Stimulated activated CD4-positive, alpha-beta T cell treated with anti-CD3 and anti-CD28 coated beads, TNF-alpha, amount 100 ng/mL, for 24 hours (primary cell): ENCODE results near the gene DYRK3.
"Not testable (repeated sequence)": the region's sequence is repeated elsewhere in the genome, so short reads cannot be mapped to it uniquely, and the experiment has no call there.

ENCODE experiments used
- DNase-seq, 3 experiments: peaks; one replicate each; pipeline ENCODE4 v3.0.0-alpha.2; 2020; ENCODE audit warnings: low read depth in 3 of 3

DYRK3 gene

DNA sequence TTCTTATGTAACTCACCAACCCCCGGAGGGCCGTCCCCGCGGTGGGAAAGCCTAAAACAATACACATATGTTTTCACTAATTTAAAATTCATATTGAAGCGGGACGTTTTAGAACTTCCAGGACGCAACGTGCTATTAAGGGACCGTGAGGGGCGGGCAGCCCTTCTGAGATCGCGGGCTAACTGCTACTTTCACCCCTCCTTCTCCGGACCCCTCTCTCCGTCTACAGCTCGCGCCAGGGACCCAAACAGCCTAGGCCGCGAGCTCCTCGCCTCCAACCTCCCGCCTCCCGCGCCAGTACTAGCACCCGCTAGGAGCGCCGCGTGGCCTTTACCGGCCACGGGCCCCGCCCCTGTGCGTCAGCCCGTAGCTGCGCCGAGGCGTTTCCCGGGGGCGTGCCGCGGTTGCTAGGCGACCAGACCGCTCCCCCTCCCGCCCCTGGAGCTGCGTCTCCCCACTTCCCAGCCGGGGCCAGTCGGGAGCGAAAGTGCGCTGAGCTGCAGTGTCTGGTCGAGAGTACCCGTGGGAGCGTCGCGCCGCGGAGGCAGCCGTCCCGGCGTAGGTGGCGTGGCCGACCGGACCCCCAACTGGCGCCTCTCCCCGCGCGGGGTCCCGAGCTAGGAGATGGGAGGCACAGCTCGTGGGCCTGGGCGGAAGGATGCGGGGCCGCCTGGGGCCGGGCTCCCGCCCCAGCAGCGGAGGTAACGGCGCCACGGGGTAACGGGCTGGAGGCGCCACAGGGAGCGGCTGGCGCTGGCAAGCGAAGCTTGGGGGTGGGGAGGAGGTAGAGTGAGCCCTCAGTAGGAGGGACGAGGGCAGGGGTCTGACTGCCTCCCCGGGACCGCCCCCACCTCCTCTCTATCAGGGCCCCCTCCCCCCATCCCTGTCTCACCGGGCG lies at the start of gene DYRK3:
DYRK3 (plus strand) TSS at position 457 of the 898 bp plus-strand sequence; CDS start at position 625, 168 bp downstream.
- peak; percentile 81 to 93 (median 87) for DNase-seq

DNA sequence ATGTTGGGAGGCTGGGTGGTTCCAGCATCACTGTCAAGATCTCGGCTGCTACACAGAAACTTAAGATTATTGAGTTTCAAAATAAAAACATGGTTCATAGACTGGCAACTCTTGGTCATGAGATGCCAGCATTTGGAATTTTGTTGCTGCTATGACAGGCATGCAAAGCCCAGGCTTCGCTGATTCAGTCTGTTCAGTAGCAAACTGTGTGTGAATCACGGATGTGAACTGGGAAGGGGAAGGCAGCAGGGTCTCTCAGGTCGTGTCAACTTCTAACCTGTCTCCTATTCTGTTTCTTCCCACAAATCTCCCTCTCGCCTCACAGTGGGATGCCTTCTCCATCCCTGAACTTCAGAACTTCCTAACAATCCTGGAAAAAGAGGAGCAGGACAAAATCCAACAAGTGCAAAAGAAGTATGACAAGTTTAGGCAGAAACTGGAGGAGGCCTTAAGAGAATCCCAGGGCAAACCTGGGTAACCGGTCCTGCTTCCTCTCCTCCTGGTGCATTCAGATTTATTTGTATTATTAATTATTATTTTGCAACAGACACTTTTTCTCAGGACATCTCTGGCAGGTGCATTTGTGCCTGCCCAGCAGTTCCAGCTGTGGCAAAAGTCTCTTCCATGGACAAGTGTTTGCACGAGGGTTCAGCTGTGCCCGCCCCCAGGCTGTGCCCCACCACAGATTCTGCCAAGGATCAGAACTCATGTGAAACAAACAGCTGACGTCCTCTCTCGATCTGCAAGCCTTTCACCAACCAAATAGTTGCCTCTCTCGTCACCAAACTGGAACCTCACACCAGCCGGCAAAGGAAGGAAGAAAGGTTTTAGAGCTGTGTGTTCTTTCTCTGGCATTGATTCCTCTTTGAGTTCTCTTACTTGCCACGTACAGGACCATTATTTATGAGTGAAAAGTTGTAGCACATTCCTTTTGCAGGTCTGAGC lies 48.6 kb upstream of the DYRK3 start:
- DNase-seq = no peak

DNA sequence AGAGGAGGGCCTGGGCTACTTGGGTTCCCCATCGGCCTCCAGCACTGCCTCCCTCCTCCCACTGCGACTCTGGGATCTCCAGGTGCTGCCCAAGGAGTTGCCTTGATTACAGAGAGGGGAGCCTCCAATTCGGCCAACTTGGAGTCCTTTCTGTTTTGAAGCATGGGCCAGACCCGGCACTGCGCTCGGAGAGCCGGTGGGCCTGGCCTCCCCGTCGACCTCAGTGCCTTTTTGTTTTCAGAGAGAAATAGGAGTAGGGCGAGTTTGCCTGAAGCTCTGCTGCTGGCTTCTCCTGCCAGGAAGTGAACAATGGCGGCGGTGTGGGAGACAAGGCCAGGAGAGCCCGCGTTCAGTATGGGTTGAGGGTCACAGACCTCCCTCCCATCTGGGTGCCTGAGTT lies 47.4 kb upstream of the DYRK3 start:
- no peak for DNase-seq

DNA sequence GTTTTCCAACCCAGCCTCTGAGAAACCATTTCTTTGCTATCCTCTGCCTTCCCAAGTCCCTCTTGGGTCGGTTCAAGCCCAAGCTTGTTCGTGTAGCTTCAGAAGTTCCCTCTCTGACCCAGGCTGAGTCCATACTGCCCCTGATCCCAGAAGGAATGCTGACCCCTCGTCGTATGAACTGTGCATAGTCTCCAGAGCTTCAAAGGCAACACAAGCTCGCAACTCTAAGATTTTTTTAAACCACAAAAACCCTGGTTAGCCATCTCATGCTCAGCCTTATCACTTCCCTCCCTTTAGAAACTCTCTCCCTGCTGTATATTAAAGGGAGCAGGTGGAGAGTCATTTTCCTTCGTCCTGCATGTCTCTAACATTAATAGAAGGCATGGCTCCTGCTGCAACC lies 46.8 kb upstream of the DYRK3 start:
- DNase-seq = no peak

DNA sequence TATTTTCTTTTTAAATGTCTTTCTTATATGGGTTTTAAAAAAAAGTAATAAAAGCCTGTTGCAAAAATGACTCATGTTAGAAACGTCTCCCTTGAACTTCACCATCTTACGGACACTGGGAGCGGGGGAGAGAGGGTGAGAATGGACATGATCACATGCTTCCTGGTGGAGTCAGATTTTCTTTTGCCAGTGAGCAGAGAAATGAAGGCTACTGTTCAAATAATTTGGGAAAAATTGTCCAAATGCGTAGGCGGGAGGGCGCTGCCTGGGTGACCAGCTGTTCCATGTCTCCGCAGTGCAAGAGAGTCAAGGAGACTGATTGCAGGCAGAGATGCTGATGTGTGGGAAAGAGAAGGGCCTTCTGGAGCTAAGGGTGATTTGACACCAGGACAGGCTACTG lies 46.1 kb upstream of the DYRK3 start:
- DNase-seq = no peak

DNA sequence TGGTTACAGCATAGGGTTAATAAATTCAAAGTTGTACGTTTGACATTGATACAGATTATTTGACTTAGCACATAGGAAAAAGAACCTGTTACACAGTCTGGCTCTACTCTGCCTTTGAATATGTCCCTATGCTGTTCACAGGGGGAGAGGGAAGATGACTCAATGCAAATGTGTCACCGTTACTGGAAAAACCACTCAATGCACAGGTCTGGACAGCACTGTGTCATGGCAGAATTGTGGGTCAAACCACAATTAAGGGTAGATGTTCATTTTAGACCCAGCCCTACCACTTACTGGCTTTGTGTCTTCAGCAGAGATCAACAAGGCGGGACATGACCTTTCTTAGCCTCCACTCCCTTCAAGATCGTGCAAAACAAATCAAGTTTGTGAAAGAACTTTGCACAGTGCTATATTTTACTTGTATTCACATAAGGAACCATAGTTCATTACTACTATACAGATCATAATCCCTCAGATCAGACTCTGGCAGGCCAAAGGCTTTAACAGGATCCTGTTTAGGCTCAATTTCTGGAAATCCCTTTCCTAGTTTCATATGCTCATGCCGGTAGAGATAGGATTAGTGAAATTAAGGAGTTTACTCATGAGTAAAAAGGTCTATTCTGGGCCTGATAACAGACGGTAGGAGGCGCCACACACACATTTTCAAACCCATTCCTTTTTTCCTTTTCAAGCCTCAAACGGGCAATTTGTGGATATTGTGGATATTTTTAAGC lies 45.1 kb upstream of the DYRK3 start:
- DNase-seq = peak; percentile 41 to 57 (median 43)

DNA sequence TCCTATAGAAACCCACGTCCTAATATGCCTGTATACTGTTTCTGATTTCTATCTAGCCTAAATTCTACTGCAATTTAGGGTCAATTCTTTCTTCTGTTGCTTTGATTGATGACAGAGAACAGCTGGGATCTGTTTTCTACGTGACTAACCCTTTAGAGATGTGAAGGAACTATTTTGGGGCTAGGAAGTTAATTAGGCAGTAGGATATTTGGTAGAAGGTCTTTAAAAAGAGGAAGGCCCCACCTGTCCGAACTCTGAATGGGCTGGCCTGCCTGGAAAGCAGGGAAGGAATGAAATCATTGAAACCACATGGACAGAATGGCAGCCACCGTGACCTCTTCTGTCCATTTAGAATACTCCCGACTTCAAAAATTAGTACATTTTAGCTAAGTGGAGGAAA lies 44.1 kb upstream of the DYRK3 start:
- DNase-seq = no peak

DNA sequence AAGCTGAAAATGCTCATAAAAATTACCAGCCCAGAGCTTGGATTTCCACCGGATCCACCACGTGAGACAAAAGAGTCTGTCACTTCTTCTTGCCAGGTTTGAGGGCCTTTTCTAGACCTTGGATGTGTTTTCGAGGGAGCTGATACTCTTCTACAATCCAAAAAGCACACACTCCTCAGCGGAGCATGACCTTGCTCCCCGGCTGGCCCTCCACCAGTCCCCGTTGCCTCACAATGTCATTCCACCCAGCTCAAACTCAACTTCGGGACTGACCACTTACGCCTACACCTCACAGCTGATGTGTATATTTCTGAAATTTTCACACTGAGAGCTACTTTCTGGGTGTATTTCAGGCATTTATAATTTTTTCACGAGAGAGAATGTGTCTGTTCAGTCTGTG lies 43.6 kb upstream of the DYRK3 start:
- no peak for DNase-seq

DNA sequence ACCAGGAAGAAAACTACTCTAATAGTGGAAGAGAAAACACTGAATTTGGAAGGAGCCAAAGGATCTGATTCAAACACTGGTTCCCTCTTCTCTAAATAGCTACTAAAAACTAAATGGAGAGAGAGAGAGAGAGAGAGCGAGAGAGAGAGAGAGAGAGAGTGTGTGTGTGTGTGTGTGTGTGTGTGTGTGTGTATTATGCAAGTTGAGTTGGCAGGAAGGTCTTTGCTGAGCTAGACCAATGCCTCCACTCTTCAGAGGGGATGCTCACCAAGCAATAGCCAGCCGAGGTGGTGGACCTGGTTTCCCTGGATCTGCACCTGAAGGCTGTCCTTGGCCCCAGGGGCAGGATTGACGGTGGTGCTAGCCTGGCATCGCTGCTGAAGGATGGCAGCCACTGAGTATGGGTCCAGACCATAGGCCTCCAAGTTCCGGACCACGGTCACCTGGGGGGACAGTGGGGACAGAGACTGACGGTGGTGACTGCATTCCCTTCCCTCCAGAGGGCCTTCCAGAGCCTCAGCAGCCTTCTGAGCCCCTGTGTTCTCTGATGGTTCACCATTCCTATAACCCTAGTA lies 41.9 kb upstream of the DYRK3 start:
- no peak for DNase-seq

DNA sequence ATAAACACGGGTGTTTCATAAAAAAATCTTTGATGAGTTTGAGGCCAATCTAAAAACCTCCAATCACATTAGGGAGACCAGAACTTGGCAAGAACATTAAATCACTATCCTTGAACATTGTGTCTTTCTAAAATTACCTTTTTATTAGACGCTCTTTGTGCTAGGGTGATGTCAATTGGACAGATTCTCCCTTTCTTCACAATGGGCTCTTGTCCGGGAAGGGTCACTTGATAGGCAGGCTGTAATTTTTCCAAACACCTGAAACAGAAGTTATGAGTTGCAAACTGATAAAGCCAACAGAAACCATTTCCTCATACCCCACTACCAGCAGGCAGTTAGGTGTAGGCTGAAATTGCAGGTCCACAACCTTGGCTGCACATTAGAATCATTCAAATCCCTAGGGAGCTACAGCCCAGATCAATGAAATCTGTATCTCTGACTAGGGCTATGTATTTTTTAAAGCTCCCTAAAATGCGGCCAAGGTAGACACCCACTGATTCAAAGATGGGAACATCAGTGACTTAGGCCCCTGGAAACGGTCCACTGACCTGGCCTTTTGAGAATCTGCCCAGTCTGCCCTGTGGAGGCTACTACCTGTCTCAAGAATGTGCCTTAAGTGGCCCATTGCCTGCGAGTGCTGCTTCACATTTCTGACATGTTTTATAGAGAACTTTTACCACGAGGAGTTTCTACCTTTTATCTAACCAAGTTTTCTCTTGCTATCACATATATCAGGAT lies 39.6 kb upstream of the DYRK3 start:
- no peak for DNase-seq

DNA sequence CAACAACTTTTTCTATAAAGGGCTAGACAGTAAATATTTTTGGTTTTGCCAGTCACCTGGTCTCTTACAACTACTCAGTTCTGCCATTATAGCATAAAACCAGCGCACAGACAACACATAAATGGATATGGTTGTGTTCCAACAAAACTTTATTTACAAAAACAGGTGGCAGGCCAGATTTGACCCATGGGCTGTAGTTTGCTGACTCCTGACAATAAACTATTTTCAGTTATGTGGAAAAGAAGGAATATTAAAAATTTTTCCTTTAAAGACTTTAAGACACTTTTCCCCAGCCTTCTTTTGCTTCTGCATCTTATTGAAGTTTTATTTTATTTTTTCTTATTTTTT lies 39.0 kb upstream of the DYRK3 start:
- DNase-seq = no peak

DNA sequence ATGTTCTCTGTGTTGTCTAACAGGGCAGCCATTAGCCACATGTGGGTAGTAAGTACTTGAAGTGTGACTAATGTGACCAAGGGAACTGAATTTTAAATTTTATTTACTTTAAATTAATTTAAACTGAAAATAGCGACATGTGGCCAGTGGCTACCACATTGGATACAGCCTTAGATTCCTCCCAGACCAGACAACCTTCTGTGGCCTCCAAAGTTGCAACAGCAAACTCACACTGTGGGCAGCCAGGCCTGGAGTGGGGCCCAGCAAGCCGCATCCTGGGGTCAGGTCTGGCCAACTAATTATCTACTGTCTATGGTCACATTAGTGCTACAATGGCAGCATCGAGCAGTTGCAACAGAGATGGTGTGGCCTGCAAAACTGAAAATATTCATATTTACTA lies 34.8 kb upstream of the DYRK3 start:
- no peak for DNase-seq

DNA sequence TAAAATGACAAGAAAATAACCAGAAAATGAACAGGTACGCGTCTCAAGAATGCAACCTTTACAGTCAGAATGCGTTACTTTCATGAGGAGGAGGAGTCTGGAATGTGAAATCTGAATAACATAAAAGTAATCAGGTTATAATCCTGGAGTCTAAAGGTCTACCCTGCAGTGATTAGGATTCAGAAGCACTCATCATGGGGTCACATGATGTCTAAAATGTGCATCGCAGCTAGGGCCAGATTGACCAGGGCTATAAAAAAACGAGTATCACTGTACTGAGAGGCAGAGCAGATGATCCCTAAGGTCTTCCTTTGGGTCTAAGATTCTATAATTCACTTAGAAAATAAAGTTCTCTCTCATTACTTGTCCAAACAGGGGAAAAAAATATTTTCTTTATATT lies 30.5 kb upstream of the DYRK3 start:
- DNase-seq = no peak

DNA sequence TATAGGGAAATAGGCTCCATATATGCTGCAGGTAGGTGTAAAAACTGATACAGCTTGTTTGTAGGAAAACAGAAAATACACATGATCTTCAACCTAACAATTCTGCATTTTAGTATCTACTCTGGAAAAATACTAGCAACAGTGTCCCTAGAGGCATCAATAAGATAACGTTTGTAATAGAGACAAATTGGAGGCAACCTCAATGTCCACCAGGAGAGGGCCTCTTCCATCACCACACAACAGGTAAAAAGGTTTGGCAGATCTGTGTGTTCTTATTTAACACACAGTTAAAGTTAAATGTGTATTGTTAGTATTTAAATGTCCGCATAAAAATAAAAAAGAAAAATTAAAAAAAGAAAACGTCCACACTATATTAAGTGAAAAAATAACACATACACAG lies 28.5 kb upstream of the DYRK3 start:
- no peak for DNase-seq

DNA sequence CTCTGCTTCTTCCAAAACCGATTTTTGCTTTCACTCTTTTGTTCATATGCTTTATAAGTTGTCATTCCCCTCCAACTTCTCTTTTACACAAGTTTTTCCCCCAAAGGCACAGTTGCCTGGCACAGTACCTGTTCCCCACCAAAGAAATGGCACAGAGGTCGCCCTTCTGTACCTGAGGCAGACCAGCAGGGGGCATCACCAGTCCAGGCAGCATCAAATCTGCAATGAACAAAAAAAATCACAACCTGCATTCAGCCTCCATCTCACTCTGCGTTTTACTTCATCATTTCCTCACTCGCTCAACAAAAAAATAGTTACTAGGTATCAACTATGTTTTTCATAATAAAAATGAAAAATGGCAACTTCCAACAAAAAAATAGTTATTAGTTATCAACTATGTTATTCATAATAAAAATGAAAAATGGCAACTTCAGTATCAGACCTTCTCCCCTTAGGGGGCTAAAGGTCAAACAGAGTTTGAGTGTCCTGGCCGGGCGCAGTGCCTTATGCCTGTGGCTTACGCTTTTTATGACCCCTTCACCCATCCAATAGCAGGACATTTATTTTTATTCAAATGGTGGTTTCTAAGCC lies 27.1 kb upstream of the DYRK3 start:
- peak in 2 of 3 experiments; percentile 52 to 54 for DNase-seq

DNA sequence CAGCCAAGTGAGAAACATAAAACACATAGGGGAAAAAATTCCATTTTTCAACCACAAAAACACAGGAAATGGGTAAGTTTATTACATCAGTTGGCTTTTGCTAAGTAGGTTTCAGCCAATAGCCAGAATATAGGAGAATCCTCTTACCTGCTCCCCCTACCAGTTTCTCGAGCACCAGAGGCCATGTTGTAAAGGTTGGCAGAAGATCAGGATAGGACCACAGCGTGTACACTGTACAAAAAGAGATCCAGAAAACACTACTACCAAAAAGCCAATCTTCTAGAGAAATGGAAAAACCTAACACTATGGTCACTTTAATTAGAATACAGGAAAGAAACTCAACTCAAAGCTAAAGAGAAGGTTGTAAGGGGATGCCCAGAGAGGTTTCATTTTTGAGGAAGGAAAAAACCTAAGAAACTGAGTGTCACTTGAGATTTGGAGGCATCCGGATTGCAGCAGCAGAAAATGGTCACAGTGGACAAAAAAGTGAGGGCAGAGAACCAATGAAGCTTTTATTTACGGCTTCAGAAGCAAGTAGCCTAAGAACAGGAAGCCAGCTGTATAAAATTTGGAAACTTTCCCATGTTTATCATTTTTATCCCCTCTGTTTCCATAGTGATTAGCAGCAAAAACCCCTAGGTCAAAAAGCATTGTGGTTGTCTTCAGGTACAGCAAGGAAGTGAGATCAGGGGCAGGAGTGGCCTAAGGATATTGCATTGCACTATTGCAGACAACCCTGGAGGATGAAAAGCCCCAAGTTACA lies 25.9 kb upstream of the DYRK3 start:
- DNase-seq = no peak

DNA sequence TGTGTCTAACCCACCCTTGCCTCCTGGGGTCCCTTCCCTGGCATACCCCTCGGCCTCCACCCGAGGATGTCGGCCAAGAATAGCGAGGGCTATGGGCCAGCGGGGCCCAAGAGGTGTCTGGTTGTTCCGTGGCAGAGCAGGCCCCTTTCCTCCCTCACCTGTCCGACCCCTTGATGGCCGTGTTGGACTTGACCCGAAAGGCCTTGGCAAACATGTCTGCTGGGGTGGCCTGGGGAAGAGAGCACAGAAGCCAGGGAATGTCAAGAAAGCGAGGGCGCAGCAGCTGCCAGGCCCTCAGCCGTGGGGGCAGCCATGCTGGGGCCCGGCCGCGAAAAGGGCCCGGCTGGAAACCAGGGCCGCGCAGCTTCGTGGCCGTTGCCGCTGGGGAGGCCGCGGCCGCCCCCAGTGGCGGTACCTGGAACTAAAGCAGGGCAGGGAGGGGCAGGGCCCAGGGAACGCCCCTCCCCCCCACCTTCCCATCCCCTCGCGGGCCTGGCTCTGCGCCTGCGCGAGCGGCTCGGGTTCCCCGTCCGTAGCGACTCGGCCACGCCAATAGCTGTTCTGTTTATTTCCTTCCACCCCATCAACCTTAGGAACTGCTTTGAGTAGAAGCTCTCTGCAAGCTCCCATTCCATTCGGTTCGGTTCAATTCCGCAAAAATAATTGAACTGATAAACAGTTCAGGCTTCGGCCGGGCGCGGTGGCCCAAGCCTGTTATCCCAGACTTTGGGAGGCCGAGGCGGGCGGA lies 23.0 kb upstream of the DYRK3 start, which contains the start of gene EIF2D:
EIF2D (minus strand) TSS at position 337 of the 748 bp plus-strand sequence; CDS start at position 214, 123 bp downstream.
- DNase-seq = peak; percentile 88 to 93 (median 92)

DNA sequence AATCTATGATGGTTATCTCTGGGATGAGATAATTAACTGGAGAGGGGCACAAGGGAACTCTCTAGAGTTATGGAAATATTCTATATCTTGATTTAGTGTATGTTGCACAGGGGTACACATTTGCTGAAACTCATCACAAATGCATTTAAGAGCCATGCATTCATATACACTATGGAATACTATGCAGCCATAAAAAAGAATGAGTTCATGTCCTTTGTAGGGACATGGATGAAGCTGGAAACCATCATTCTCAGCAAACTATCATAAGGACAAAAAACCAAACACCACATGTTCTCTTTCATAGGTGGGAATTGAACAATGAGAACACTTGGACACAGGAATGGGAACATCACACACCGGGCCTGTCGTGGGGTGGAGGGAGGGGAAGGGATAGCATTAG lies 8.9 kb upstream of the DYRK3 start:
- not testable (repeated sequence) for DNase-seq

DNA sequence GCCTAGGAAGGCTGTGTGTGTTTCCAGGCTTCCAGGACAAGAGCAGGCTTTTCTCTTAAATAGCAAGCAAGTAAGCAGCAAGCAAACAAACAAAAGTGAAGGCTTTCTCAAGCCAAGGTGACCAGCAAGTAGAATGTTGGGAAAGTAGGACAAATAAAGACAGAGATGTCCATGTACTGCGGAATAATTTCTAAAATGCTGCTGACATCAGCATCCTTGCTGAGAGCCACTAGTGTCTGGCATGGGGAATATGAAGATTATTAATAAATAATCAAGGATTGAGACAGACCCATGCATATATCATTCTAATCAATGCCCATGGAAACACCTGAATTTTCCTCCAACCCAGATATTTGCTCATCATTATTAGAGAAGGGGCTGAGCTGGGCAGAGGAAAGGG lies 6.4 kb upstream of the DYRK3 start:
- no peak for DNase-seq
